IPS DF 4.7 (cell line): ENCODE results near the gene ARHGAP42.
A peak's percentile ranks its signal among the peaks of the same experiment; 100 is the strongest.
"Not testable (repeated sequence)": the region's sequence is repeated elsewhere in the genome, so short reads cannot be mapped to it uniquely, and the experiment has no call there.

ENCODE experiments used
- DNase-seq: peaks from one replicate; pipeline ENCODE4 v3.0.0-alpha.2; 2013; ENCODE audit warnings: low spot score; ENCODE audit errors: extremely low read depth

The ARHGAP42 gene, protein sequence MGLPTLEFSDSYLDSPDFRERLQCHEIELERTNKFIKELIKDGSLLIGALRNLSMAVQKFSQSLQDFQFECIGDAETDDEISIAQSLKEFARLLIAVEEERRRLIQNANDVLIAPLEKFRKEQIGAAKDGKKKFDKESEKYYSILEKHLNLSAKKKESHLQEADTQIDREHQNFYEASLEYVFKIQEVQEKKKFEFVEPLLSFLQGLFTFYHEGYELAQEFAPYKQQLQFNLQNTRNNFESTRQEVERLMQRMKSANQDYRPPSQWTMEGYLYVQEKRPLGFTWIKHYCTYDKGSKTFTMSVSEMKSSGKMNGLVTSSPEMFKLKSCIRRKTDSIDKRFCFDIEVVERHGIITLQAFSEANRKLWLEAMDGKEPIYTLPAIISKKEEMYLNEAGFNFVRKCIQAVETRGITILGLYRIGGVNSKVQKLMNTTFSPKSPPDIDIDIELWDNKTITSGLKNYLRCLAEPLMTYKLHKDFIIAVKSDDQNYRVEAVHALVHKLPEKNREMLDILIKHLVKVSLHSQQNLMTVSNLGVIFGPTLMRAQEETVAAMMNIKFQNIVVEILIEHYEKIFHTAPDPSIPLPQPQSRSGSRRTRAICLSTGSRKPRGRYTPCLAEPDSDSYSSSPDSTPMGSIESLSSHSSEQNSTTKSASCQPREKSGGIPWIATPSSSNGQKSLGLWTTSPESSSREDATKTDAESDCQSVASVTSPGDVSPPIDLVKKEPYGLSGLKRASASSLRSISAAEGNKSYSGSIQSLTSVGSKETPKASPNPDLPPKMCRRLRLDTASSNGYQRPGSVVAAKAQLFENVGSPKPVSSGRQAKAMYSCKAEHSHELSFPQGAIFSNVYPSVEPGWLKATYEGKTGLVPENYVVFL

DNA sequence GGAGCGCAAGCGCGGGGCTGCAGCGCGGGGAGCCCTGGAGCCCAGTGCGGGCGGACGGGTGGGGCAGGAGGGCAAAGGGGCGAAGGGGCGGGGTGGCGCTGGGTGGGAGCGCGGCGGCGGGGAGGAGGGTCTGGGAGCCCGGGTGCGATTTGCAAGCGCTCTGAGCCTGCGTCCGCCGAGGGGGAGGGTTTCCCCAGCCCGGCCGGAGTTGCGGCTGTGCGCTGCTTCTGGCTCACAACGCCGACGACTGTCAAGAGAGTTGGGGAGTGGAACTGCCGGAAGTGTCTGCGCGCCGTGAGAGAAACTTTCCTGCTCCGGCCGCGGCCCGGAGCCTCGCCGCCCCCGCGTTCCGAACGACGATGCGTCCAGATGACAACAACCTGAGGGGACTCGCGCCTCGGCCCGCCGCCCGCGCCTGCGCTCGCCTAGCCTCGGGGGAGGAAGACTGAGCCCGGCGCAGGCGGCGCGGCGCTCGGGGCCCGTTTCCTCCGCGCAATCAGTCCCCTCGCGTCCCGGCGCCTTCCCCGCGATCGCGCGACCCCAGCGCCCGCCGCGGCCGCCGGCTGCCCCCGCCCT lies at the start of gene ARHGAP42:
ARHGAP42 (plus strand) TSS at position 235 of the 576 bp plus-strand sequence. CDS start 391 bp downstream, outside the sequence.
- no peak for DNase-seq

- DNase-seq = no peak
Observed at GRCh38 chr11:100637706-100638105, 49.4 kb upstream of the ARHGAP42 start.

- no peak for DNase-seq
Observed at GRCh38 chr11:100638648-100639047, 48.4 kb upstream of the ARHGAP42 start.

GRCh38 chr11:100639140-100639539 lies 47.9 kb upstream of the ARHGAP42 start:
- DNase-seq = no peak

GRCh38 chr11:100640071-100640470 lies 47.0 kb upstream of the ARHGAP42 start:
- DNase-seq = no peak

GRCh38 chr11:100640646-100641045 lies 46.4 kb upstream of the ARHGAP42 start:
- DNase-seq = no peak

GRCh38 chr11:100641456-100641855 lies 45.6 kb upstream of the ARHGAP42 start:
- DNase-seq = no peak

DNA sequence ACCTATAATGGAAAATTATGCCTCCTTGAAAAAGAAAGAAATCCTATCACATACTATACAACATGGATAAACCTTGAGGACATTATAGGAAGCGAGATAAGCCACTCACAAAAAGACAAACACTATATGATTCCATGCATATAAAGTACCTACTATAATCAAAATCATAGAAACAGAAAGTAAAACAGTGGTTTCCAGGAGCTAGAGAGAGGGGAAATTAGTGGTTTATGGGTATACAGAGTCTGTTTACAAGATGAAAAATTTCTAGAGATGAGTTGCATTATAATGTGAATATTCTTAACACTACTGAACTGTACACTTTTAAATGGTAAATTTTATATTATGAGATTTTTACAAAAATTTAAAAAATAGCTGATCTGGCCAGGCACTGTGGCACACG lies 40.5 kb upstream of the ARHGAP42 start:
- DNase-seq = no peak

DNA sequence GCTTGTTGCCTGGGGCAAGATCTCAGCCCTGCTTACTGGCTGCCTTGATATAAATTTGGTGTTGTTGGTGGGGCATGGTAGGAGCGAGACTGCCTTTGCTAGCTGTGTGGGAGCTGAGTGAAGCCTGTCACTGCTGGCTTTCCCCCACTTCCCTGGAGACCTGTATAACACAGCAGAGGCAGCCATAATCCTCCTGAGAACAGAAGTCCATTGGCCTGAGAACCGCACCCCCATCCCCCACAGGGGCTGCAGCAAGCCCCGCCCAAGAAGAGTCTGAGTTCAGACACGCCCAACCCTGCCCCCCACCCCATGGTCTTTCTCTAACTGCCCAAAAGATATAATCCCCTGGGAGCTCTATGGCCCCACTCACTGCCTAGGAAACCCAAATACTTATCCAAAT lies 39.2 kb upstream of the ARHGAP42 start:
- DNase-seq = no peak

- DNase-seq = no peak
Observed at GRCh38 chr11:100663583-100663982, 23.5 kb upstream of the ARHGAP42 start.

GRCh38 chr11:100663996-100664395 lies 23.1 kb upstream of the ARHGAP42 start:
- DNase-seq = no peak

DNA sequence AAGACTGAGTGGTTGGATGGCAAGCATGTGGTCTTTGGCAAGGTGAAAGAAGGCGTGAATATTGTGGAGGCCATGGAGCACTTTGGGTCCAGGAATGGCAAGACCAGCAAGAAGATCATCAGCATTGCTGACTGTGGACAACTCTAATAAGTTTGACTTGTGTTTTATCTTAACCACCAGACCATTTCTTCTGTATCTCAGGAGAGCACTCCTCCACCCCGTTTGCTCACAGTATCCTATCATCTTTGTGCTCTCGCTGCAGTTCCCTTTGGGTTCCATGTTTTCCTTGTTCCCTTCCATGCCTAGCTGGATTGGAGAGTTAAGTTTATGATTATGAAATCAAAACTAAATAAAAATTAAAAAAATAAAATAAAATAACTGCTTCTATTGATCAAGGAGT lies 20.3 kb upstream of the ARHGAP42 start:
- DNase-seq = not testable (repeated sequence)

- no peak for DNase-seq
Observed at GRCh38 chr11:100667449-100667848, 19.6 kb upstream of the ARHGAP42 start.

DNA sequence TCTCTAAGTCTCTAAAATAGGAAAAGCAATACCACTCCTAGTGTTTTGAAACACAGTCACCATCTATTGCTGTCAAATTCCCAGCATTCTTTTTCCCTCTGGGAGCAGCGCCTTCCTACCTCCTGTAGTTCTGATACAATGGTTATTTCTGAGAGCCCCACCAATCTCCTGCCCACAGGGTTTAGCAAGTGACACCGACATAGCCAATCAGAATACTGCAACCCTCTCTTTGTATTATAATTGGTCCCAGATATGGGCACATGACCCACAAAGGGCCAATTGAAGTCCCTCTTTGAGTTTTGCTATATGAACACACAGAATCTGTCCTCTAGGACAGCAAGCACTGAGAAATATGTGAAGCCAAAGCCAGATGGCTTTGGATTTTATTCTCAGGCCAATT lies 16.9 kb upstream of the ARHGAP42 start:
- no peak for DNase-seq

DNA sequence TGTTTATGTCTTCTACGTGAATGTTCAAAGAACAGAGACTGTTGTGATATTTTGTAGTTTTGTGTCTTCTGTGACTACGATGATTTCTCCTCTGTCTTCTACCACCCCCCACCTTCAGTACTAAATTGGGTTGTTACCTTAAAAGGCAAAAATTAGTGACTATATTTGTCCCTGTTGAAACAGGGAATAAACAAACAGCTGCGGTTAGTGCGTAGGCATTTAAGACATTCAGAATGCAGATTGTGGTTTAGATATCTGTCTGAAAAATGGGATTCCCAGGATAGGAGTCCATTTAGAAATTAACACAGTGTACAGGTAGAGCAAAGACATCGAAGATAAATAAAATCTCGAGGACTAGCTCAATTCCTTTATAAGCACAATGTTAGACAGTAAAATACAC lies 15.6 kb upstream of the ARHGAP42 start:
- DNase-seq = no peak

DNA sequence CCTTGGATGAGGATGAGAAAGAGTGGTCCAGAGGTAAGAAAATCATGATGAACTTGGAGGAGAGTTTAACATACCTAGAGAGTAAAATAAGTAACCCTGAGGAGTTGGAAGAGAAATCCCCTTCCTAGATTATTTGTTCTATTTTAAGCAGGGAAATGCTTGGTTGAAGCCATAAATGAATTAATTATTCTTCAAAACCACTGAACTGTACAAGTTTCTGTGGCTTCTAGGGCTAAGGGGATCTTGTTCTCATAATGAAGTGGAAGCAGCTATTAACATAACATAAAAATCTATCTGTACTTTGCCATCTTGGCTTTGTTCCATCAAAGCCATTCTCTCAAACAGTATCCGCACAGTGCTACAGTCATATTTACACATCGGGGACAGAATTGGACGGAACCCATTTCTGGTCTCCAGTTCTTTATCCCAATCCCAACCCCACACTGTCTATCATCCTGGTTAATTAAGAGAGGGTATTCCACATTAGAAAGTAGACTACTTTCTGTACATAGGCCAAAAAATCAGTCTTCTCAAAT lies 14.5 kb upstream of the ARHGAP42 start:
- no peak for DNase-seq

- no peak for DNase-seq
Observed at GRCh38 chr11:100673063-100673462, 14.0 kb upstream of the ARHGAP42 start.

- no peak for DNase-seq
Observed at GRCh38 chr11:100674212-100674611, 12.9 kb upstream of the ARHGAP42 start.

- no peak for DNase-seq
Observed at GRCh38 chr11:100675115-100675650, 11.9 kb upstream of the ARHGAP42 start.

DNA sequence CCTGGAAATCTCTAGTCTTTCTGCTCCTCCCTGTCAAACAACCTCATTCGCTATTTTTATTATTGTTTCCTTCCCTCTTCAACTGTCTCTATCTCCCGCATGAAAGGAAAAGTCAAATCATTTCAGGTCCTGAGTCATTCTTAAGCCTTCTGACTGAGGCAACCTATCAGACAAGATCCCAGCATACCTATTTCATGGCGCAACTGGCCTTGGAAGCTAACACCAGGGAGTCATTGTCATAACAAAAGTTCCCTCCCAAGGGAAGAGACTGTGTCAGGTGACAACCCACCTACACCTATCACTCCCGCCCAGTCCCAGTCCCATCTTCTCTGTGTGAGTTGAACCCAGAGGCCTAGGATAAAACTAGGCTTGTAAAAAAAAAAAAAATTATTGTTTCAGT lies 10.2 kb upstream of the ARHGAP42 start:
- peak; percentile 90 for DNase-seq

GRCh38 chr11:100677796-100678195 lies 9.3 kb upstream of the ARHGAP42 start:
- DNase-seq = no peak
